Vagina (tissue), 2 donors: Measurements from ENCODE around the gene CLDN18. TPM values are rescaled to one million over a fixed set of nuclear protein-coding genes. Genes with fewer than 3 reads are reported as not detected.

Experiments used
- DNase-seq, 2 donors: peaks; one replicate each; pipeline ENCODE4 v3.0.0-alpha.2; 2017; ENCODE audit errors: extremely low spot score in 2 of 2
- H3K27ac ChIP-seq: fragments of 200-600 bp; sonication (generic); one replicate; pipeline ENCODE4 v1.5.1; 2019
- H3K27me3 ChIP-seq: fragments of 200-600 bp; sonication (generic); one replicate; pipeline ENCODE4 v1.5.1; 2019
- H3K36me3 ChIP-seq, 2 donors: fragments of 200-600 bp; sonication (generic); one replicate each; pipeline ENCODE4 v1.5.1; 2017 to 2019
- H3K4me1 ChIP-seq: fragments of 200-600 bp; sonication (generic); one replicate; pipeline ENCODE4 v1.5.1; 2019
- H3K4me3 ChIP-seq, 2 donors: fragments of 200-600 bp; sonication (generic); 1 replicate in 1 of 2; 2 replicates in 1 of 2; pipeline ENCODE4 v1.5.1; 2016 to 2019
- H3K9me3 ChIP-seq: fragments of 200-600 bp; sonication (generic); one replicate; pipeline ENCODE4 v1.5.1; 2019
- CTCF ChIP-seq, 3 experiments: fragments of 450-650 bp in 2 of 3; fragments of 200-600 bp in 1 of 3; sonication (generic) in 1 of 3; IDR thresholded peaks; one replicate each; pipeline ENCODE4 v1.5.1; 2017 to 2019; ENCODE audit warnings: antibody characterized with exemption in 3 of 3, mild to moderate bottlenecking in 2 of 3, moderate library complexity in 2 of 3
- POLR2A ChIP-seq, 2 donors: fragments of 450-650 bp; IDR thresholded peaks; one replicate each; pipeline ENCODE4 v1.6.1; 2017; ENCODE audit warnings: antibody characterized with exemption in 2 of 2, mild to moderate bottlenecking in 2 of 2, moderate library complexity in 2 of 2
- POLR2AphosphoS5 ChIP-seq, 2 donors: sonication (generic); formaldehyde crosslinking; IDR thresholded peaks; one replicate each; pipeline ENCODE4 v1.9.0; 2017; ENCODE audit warnings: antibody characterized with exemption in 2 of 2, mild to moderate bottlenecking in 2 of 2, low read depth in 1 of 2; ENCODE audit not compliant: insufficient read depth in 1 of 2
- intact Hi-C: fragments of 100-400 bp; cut with DNase I; formaldehyde crosslinking; loops from one replicate; pipeline ENCODE4 v1.15.1; 2023
- total RNA-seq: library from RNA; depleted of rRNA; stranded (reverse); fragments of >200 nt; gene quantifications from one replicate; pipeline ENCODE4 v1.2.3, GENCODE V29; 2016

Gene CLDN18
- total RNA-seq, 1 donor from 2014 or later = not detected

- no peaks in the 10 kb centered on the region for H3K4me1 ChIP-seq
- no peaks in the 10 kb centered on the region for H3K36me3 ChIP-seq
- H3K27me3 ChIP-seq = no peaks in the 10 kb centered on the region
- no peak overlapping the region for H3K27ac ChIP-seq
- no peak for DNase-seq
- no peak overlapping the region for H3K4me3 ChIP-seq
- no peaks in the 10 kb centered on the region for H3K9me3 ChIP-seq
- TF ChIP-seq POLR2AphosphoS5 (IDR thresholded peaks at IDR 0.05; ENCODE audit: insufficient read depth in 1 of 2, low read depth in 1 of 2) (no peak), CTCF (IDR thresholded peaks at IDR 0.05) (no peak), POLR2A (IDR thresholded peaks at IDR 0.05) (no peak)
- intact Hi-C loops = no loop called here
Measured at GRCh38 chr3:137972396-137972795, 37.6 kb upstream of the CLDN18 start.

GRCh38 chr3:137978328-137978727 is 31.6 kb upstream of the CLDN18 start:
- Histone ChIP-seq H3K9me3 (no peaks in the 10 kb centered on the region), H3K27ac (no peak overlapping the region), H3K4me1 (no peaks in the 10 kb centered on the region), H3K36me3 (no peaks in the 10 kb centered on the region), H3K4me3 (no peak overlapping the region), H3K27me3 (no peaks in the 10 kb centered on the region)
- TF ChIP-seq POLR2AphosphoS5 (IDR thresholded peaks at IDR 0.05; ENCODE audit: insufficient read depth in 1 of 2, low read depth in 1 of 2) (no peak), CTCF (IDR thresholded peaks at IDR 0.05) (no peak), POLR2A (IDR thresholded peaks at IDR 0.05) (no peak)
- intact Hi-C loops = no loop called here
- no peak for DNase-seq

- no peaks in the 10 kb centered on the region for H3K27me3 ChIP-seq
- H3K4me1 ChIP-seq = no peaks in the 10 kb centered on the region
- intact Hi-C loops = no loop called here
- no peaks in the 10 kb centered on the region for H3K36me3 ChIP-seq
- TF ChIP-seq POLR2A (IDR thresholded peaks at IDR 0.05) = no peak
- no peak for TF ChIP-seq CTCF (IDR thresholded peaks at IDR 0.05)
- no peak for TF ChIP-seq POLR2AphosphoS5 (IDR thresholded peaks at IDR 0.05; ENCODE audit: insufficient read depth in 1 of 2, low read depth in 1 of 2)
- no peak overlapping the region for H3K4me3 ChIP-seq
- no peaks in the 10 kb centered on the region for H3K9me3 ChIP-seq
- H3K27ac ChIP-seq = no peak overlapping the region
- DNase-seq = no peak
Measured at GRCh38 chr3:137987723-137988122, 22.2 kb upstream of the CLDN18 start.

- intact Hi-C loops = no loop called here
Measured at GRCh38 chr3:137988152-137988551, 21.8 kb upstream of the CLDN18 start.

GRCh38 chr3:137988982-137989381 is 21.0 kb upstream of the CLDN18 start:
- Histone ChIP-seq H3K27ac (no peak overlapping the region), H3K27me3 (no peaks in the 10 kb centered on the region), H3K36me3 (no peaks in the 10 kb centered on the region), H3K4me3 (no peak overlapping the region), H3K4me1 (no peaks in the 10 kb centered on the region), H3K9me3 (peaks cover 3% of the 10 kb centered on the region)
- no peak for DNase-seq
- TF ChIP-seq CTCF (IDR thresholded peaks at IDR 0.05) (no peak), POLR2AphosphoS5 (IDR thresholded peaks at IDR 0.05; ENCODE audit: insufficient read depth in 1 of 2, low read depth in 1 of 2) (no peak), POLR2A (IDR thresholded peaks at IDR 0.05) (no peak)
- intact Hi-C loops = no loop called here

More at GRCh38 chr3:137988152-137988551, 21.8 kb upstream of the CLDN18 start:
- TF ChIP-seq POLR2AphosphoS5 (IDR thresholded peaks at IDR 0.05; ENCODE audit: insufficient read depth in 1 of 2, low read depth in 1 of 2) (no peak), POLR2A (IDR thresholded peaks at IDR 0.05) (no peak), CTCF (IDR thresholded peaks at IDR 0.05) (no peak)
- Histone ChIP-seq H3K4me3 (no peak overlapping the region), H3K27me3 (no peaks in the 10 kb centered on the region), H3K4me1 (no peaks in the 10 kb centered on the region), H3K27ac (no peak overlapping the region), H3K36me3 (no peaks in the 10 kb centered on the region), H3K9me3 (no peaks in the 10 kb centered on the region)
- DNase-seq = no peak
